ENCODE data around the gene APCDD1.

DNA sequence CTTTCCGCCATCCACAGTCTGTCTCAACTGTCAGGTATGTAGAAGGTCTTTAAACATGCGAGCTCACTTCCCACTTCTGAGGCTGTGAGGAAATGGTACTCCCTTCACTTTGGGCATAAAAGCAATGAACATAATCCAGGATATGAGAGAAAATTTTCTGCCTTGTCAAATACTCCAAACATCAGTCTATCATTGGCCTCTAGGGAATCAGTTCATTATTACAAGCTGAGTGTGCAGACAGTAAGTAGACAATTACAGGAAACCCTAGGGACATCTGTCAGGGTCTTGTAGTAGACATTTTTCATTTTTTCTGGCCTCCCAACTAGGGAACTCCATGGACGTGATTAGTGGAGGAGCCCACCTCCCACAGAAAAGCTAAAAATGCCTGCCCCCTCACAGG is 13.6 kb upstream of the APCDD1 start:
- TF ChIP-seq, protein P1, sequence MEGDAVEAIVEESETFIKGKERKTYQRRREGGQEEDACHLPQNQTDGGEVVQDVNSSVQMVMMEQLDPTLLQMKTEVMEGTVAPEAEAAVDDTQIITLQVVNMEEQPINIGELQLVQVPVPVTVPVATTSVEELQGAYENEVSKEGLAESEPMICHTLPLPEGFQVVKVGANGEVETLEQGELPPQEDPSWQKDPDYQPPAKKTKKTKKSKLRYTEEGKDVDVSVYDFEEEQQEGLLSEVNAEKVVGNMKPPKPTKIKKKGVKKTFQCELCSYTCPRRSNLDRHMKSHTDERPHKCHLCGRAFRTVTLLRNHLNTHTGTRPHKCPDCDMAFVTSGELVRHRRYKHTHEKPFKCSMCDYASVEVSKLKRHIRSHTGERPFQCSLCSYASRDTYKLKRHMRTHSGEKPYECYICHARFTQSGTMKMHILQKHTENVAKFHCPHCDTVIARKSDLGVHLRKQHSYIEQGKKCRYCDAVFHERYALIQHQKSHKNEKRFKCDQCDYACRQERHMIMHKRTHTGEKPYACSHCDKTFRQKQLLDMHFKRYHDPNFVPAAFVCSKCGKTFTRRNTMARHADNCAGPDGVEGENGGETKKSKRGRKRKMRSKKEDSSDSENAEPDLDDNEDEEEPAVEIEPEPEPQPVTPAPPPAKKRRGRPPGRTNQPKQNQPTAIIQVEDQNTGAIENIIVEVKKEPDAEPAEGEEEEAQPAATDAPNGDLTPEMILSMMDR (IDR thresholded peaks at IDR 0.05), result no peak
- no peak for TF ChIP-seq EZH2 (IDR thresholded peaks at IDR 0.05)
- TF ChIP-seq EZH2phosphoT487 (IDR thresholded peaks at IDR 0.05), result no peak

Measured in neural progenitor cell (in vitro differentiated cells).